ENCODE results near the gene EOGT.

DNA sequence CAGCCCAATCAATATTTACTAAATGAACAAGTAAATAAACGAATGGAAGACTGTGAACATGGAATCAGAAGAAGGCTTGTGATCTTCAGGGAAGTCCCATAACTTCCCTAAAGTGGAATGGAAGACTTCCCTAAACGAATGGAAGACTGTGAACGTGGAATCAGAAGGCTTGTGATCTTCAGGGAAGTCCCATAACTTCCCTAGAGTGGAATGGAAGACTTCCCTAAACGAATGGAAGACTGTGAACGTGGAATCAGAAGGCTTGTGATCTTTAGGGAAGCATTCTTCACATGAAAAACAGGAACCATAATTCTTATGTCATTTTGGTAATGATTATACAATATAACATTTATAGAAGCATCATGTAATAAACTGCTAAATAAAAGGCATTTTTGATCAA is 38.8 kb downstream of the EOGT start:
- TF ChIP-seq EZH2 (IDR thresholded peaks at IDR 0.05; ENCODE audit: insufficient read depth, poor library complexity, severe bottlenecking), result no peak
- no peak for TF ChIP-seq EZH2phosphoT487 (IDR thresholded peaks at IDR 0.05; ENCODE audit: insufficient read depth, low read depth)

Data from GM23248 (cell line).